Mucosa of descending colon (tissue), 3 donors: ENCODE measurements around the gene SCARB1. TPM values are rescaled to one million over a fixed set of nuclear protein-coding genes. Genes with fewer than 3 reads are reported as not detected.
"Not testable (repeated sequence)": the region's sequence is repeated elsewhere in the genome, so short reads cannot be mapped to it uniquely, and the experiment has no call there.

Experiments used
- ATAC-seq: fragments of 200-7000 bp; cut with Tn5 transposase; one replicate; pipeline ENCODE4 v1.9.1; 2020; ENCODE audit warnings: mild to moderate bottlenecking, moderate library complexity
- DNase-seq, 3 donors: peaks; one replicate each; pipeline ENCODE4 v3.0.0-alpha.2; 2020
- H3K36me3 ChIP-seq: fragments of 200-600 bp; one replicate; pipeline ENCODE4 v1.8.0; 2021; ENCODE audit warnings: low read depth, mild to moderate bottlenecking
- H3K4me1 ChIP-seq: fragments of 200-600 bp; one replicate; pipeline ENCODE4 v1.8.0; 2021; ENCODE audit warnings: low read depth, mild to moderate bottlenecking
- H3K4me3 ChIP-seq: fragments of 200-600 bp; one replicate; pipeline ENCODE4 v1.8.0; 2021; ENCODE audit warnings: mild to moderate bottlenecking
- H3K9me3 ChIP-seq: fragments of 200-600 bp; one replicate; pipeline ENCODE4 v1.8.0; 2021; ENCODE audit warnings: mild to moderate bottlenecking
- intact Hi-C, 2 donors: fragments of 100-400 bp; cut with DNase I in 1 of 2; cut with micrococcal nuclease in 1 of 2; formaldehyde crosslinking; loops; one replicate each; pipeline versions ENCODE4 v1.11.0 to v1.11.1; 2022; cut with DNase I, micrococcal nuclease
- total RNA-seq, 3 donors: library from RNA; stranded (reverse); fragmentation: NEBNext Ultra II Directional in 2 of 3; extraction: Animal tissue kit (Norgen Biotek cat#: 25700) in 2 of 3; gene quantifications; one replicate each; pipeline versions ENCODE4 v1.2.1 to v1.2.4, GENCODE V29; 2021 to 2023
- TF ChIP-seq, protein P1 (sequence below): fragments of 200-600 bp; IDR thresholded peaks from one replicate; pipeline ENCODE4 v1.8.0; 2022; ENCODE audit warnings: antibody characterized with exemption, mild to moderate bottlenecking
- donor health status: DM: no; HTN: no; CAD: no; lungs with moderate emphysema.
- donor health status: DM: no; HTN: no; CAD: no.
- donor health status: DM: no; HTN: yes; CAD: no.

The SCARB1 gene
- total RNA-seq, 3 donors from 2014 or later = 23.0 to 55.1 (median 31.2) TPM

DNA sequence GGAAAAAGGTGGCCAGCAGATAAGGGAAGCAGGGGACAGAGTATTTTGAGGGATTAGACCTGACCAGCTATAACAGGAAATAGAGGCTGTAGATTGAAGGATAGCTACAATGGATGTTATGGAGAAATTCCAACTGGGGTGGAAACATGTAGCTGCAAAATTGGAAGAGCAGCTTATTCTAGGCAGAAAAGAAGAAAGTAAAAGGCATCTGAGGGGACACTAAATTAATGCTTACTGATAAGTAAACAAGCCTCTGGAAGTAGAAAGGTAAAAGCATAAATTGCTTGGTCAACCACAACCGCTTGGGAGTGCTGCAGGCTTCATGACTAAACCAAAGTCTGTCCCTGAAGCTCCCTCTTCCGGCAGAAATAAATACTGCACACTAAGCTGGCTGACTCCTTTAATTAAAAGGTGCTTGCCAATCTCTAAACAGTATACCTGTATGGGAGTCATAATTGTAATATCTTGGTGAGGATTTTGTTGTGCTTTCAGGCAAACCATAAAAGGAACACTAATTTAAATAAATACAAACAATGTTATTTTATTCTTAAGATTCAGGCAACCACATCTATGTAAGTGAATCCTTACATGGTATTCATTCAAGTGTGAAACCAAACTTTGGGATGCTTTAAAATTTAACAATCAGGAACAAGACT is 43.1 kb upstream of the SCARB1 start:
- intact Hi-C loops = no loop called here
- DNase-seq (peak in 2 of 3 donors; percentile 74 to 100), ATAC-seq (peak; percentile 84)
- H3K4me3 ChIP-seq = no peak overlapping the region
- H3K36me3 ChIP-seq = no peaks in the 10 kb centered on the region
- H3K4me1 ChIP-seq = peaks cover 40% of the 10 kb centered on the region
- no peaks in the 10 kb centered on the region for H3K9me3 ChIP-seq
- TF ChIP-seq, protein P1, sequence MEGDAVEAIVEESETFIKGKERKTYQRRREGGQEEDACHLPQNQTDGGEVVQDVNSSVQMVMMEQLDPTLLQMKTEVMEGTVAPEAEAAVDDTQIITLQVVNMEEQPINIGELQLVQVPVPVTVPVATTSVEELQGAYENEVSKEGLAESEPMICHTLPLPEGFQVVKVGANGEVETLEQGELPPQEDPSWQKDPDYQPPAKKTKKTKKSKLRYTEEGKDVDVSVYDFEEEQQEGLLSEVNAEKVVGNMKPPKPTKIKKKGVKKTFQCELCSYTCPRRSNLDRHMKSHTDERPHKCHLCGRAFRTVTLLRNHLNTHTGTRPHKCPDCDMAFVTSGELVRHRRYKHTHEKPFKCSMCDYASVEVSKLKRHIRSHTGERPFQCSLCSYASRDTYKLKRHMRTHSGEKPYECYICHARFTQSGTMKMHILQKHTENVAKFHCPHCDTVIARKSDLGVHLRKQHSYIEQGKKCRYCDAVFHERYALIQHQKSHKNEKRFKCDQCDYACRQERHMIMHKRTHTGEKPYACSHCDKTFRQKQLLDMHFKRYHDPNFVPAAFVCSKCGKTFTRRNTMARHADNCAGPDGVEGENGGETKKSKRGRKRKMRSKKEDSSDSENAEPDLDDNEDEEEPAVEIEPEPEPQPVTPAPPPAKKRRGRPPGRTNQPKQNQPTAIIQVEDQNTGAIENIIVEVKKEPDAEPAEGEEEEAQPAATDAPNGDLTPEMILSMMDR = peak; percentile 90

DNA sequence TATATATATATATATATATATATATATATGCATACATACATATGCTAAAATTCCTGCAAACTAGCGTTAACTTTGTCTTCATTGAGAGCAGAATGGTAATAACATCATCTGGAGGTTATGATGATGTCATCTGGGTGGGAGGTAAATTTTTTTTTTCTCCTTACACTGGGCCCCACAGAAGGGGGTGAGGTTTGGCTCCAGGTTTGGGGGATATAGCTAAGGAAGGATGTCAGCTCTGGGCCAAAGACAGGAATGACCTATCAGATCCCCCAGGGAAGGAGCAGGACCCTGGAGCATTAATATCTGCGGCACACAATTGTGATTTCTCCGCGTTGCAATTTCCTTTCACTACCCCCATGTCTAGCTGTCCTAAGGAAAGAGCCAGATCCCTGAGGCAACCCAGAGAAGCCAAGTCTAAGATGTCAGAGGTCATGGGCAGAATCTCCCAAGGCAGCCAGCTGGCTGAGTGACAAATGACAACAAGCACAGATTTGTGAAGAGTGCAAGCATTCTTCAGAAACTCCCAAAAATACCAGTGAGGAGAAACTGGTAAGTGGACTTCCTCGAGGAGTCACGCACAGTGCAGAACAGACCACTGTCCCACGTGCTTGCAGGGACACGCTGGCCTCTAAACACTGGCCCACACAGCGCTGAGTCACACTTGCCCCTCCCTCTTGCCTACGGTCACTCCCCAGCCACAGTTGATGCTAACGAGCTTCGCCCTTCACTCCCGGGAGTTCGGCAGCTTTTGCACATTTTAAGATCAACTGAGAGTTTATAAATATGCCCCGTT is 40.8 kb upstream of the SCARB1 start:
- intact Hi-C loops = no loop called here
- no peaks in the 10 kb centered on the region for H3K36me3 ChIP-seq

DNA sequence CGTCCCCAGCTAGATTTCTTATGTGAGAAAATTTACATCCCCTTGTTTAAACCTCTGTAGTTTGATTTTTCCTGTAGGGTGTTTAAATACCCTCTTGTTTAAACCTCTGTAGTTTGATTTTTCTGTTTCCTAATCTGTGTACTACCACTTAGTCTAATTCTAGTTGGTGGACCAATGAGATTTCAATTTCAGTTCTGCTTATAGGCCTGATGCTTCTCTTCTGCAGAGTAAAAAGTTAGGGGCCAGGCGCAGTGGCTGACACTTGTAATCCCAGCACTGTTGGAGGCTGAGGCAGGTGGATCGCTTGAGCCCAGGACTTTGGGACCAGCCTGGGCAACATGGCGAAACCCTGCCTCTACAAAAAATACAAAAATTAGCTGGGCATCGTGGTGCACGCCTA is 39.3 kb upstream of the SCARB1 start:
- H3K36me3 ChIP-seq = no peaks in the 10 kb centered on the region
- DNase-seq = no peak
- H3K4me3 ChIP-seq = no peak overlapping the region
- TF ChIP-seq, protein P1 = no peak
- no peak for ATAC-seq
- no peaks in the 10 kb centered on the region for H3K9me3 ChIP-seq
- peaks cover 15% of the 10 kb centered on the region for H3K4me1 ChIP-seq
- intact Hi-C loops = no loop called here

More for the DNA sequence above, 40.8 kb upstream of the SCARB1 start:
- TF ChIP-seq, protein P1 = no peak
- peak; percentile 81 to 90 (median 82) for DNase-seq
- no peaks in the 10 kb centered on the region for H3K9me3 ChIP-seq
- peak; percentile 90 for ATAC-seq
- no peak overlapping the region for H3K4me3 ChIP-seq
- H3K4me1 ChIP-seq = peaks cover 23% of the 10 kb centered on the region

DNA sequence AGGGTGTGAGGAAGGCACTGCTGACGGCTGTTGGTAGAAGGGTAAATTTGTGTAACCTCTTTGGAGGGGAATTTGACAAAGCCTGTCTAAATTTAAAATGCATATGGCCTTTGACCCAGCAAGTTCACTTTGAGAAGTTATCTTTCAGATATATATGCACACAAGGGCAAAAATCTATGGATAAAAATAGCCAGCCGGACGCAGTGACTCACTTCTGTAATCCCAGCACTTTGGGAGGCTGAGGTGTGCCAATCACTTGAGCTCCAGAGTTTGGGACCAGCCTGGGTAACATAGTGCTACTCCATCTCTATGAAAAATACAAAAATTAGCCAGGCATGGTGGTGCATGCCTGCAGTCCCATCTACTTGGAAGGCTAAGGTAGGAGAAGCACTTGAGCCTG is 37.3 kb upstream of the SCARB1 start:
- intact Hi-C loops = no loop called here
- no peak for DNase-seq
- Histone ChIP-seq H3K9me3 (no peaks in the 10 kb centered on the region), H3K36me3 (no peaks in the 10 kb centered on the region), H3K4me3 (no peak overlapping the region), H3K4me1 (peaks cover 12% of the 10 kb centered on the region)
- TF ChIP-seq, protein P1 = no peak
- no peak for ATAC-seq

DNA sequence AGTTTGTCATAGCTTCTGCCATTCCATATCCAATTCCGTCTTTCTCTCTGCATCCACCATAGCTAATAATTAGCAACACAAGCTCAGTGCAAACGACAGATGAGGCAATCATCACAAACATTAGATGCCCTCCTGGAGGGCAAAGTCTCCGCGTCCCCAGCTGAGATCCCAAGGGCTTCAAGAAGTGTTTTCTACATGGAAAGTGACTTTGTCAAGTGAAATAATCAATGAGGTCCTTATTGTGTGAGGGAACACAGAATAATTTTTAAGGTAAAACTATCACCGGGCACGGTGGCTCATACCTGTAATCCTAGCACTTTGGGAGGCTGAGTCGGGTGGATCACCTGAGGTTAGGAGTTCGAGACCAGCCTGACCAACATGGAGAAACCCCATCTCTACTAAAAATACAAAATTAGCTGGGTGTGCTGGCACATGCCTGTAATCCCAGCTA is 36.7 kb upstream of the SCARB1 start:
- H3K4me3 ChIP-seq, DNase-seq, H3K36me3 ChIP-seq, intact Hi-C loops, ATAC-seq, H3K9me3 ChIP-seq: not testable (repeated sequence)
- H3K4me1 ChIP-seq = peaks cover 11% of the 10 kb centered on the region

DNA sequence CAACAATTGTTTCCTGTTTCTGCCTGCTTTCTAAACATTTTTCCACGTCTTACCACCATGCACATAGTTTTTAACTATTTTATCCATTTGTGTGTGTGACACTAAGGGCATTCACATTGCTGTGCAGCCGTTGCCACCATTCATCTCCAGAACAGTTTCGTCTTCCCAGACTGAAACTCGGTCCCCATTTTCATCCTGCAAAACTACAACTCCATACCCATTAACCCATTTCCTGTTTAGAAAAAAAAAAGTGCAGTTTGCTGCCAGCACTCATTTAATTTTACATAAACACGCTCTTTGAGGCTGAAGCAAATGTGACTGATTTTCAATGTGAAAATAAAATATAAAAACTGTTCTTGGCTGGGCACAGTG is 35.2 kb upstream of the SCARB1 start:
- ATAC-seq = no peak
- H3K9me3 ChIP-seq = no peaks in the 10 kb centered on the region
- DNase-seq = no peak
- H3K36me3 ChIP-seq = no peaks in the 10 kb centered on the region
- intact Hi-C loops = no loop called here
- no peaks in the 10 kb centered on the region for H3K4me1 ChIP-seq
- TF ChIP-seq, protein P1 = no peak
- no peak overlapping the region for H3K4me3 ChIP-seq
